Measurements from ENCODE around the gene TRIP4. TPM values are rescaled to one million over a fixed set of nuclear protein-coding genes. Genes with fewer than 3 reads are reported as not detected.

The TRIP4 gene
- total RNA-seq, 2 experiments from 2014 or later = 13.7 to 14.5 TPM

- intact Hi-C loops (cut with micrococcal nuclease) = no loop called here
- CTCF ChIA-PET = no interaction called here
- Mint-ChIP-seq H3K36me3 (ENCODE audit: low read depth) (peaks cover 3% of the 10 kb centered on the region), H3K9me3 (no peaks in the 10 kb centered on the region), H3K4me3 (no peak overlapping the region), H3K4me1 (ENCODE audit: low read depth) (peaks cover 39% of the 10 kb centered on the region), H3K27ac (no peak overlapping the region), H3K27me3 (ENCODE audit: low read depth) (no peaks in the 10 kb centered on the region)
- DNase-seq = no peak
These were observed 50.3 kb downstream of the TRIP4 start for GRCh38 chr15:64437982-64438381.

GRCh38 chr15:64438653-64439447 lies 51.2 kb downstream of the TRIP4 start:
- intact Hi-C loops (cut with micrococcal nuclease) = no loop called here
- Mint-ChIP-seq H3K36me3 (ENCODE audit: low read depth) (peaks cover 3% of the 10 kb centered on the region), H3K27me3 (ENCODE audit: low read depth) (no peaks in the 10 kb centered on the region), H3K9me3 (no peaks in the 10 kb centered on the region), H3K4me1 (ENCODE audit: low read depth) (peaks cover 48% of the 10 kb centered on the region), H3K27ac (peak overlapping the region; percentile 39), H3K4me3 (no peak overlapping the region)
- CTCF ChIA-PET = no interaction called here
- DNase-seq = no peak

DNA sequence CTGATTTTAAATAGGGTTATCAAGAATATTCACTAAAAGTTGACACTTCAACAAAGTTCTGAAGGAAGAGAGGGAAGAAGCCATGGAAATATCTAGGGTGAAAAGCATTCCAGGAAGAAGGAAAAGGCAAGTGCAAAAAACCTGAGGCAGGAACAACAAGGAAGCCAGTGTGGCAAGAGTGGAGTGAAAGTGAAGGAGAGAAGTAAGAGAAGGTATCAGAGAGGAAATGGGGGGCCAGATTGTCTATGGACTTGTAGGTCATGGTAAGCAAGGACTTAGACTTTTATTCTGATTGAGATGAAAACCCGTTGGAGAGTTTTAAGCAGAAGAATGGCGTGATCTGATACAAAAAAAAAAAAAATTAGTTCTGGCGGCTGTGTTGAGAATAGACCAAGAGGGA lies 54.2 kb downstream of the TRIP4 start:
- H3K27ac Mint-ChIP-seq = no peak overlapping the region
- H3K27me3 Mint-ChIP-seq (ENCODE audit: low read depth) = no peaks in the 10 kb centered on the region
- no peak overlapping the region for H3K4me3 Mint-ChIP-seq
- DNase-seq = no peak
- peaks cover 64% of the 10 kb centered on the region for H3K4me1 Mint-ChIP-seq (ENCODE audit: low read depth)
- peaks cover 3% of the 10 kb centered on the region for H3K36me3 Mint-ChIP-seq (ENCODE audit: low read depth)
- CTCF ChIA-PET = no interaction called here
- intact Hi-C loops (cut with micrococcal nuclease) = loop anchor here (5.0 kb wide), 1 partner anchor 450 kb away; no protein-coding TSS in a partner anchor
- H3K9me3 Mint-ChIP-seq = no peaks in the 10 kb centered on the region

- CTCF ChIA-PET = interaction anchor here (1.3 kb wide), 1 partner anchor 17 kb away, joined by 3 read pairs; no protein-coding TSS in a partner anchor
- H3K27ac Mint-ChIP-seq = peak overlapping the region; percentile 94
- no peak overlapping the region for H3K4me3 Mint-ChIP-seq
- intact Hi-C loops (cut with micrococcal nuclease) = loop anchor here (5.0 kb wide), 1 partner anchor 449 kb away; no protein-coding TSS in a partner anchor
- H3K9me3 Mint-ChIP-seq = no peaks in the 10 kb centered on the region
- peaks cover 64% of the 10 kb centered on the region for H3K4me1 Mint-ChIP-seq (ENCODE audit: low read depth)
- DNase-seq = no peak
- H3K27me3 Mint-ChIP-seq (ENCODE audit: low read depth) = no peaks in the 10 kb centered on the region
- peaks cover 6% of the 10 kb centered on the region for H3K36me3 Mint-ChIP-seq (ENCODE audit: low read depth)
These were observed 55.4 kb downstream of the TRIP4 start for GRCh38 chr15:64443016-64443415.

GRCh38 chr15:64443747-64444621 lies 56.3 kb downstream of the TRIP4 start:
- peaks cover 7% of the 10 kb centered on the region for H3K36me3 Mint-ChIP-seq (ENCODE audit: low read depth)

DNA sequence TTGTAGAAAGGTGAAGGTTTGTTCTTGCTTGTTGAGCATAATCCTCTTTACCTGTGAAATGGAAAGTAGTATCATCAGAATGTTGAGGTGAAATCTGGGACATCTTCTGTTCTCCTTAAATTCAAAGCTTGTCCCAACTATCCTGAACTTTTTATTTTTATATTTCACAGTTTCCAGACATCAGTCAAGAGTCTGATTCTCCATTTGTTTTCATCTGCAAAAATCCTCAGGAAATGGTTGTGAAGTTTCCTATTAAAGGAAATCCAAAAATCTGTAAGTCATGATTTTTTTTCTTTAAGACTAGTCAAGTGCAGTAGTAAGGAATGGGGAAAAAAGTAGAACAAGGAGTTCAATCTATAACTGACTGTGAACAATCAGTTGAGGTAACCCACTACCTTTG lies 57.2 kb downstream of the TRIP4 start:
- intact Hi-C loops (cut with micrococcal nuclease) = loop anchor here (1.0 to 5.0 kb wide), 4 partner anchors 15 to 447 kb away; no protein-coding TSS in a partner anchor
- peaks cover 60% of the 10 kb centered on the region for H3K4me1 Mint-ChIP-seq (ENCODE audit: low read depth)
- peak overlapping the region; percentile 94 for H3K27ac Mint-ChIP-seq
- CTCF ChIA-PET = interaction anchor here (1.2 kb wide), 1 partner anchor 13 kb away, joined by 3 read pairs; no protein-coding TSS in a partner anchor
- H3K4me3 Mint-ChIP-seq = peak overlapping the region; percentile 66
- H3K36me3 Mint-ChIP-seq (ENCODE audit: low read depth) = peaks cover 7% of the 10 kb centered on the region
- no peak for DNase-seq
- no peaks in the 10 kb centered on the region for H3K27me3 Mint-ChIP-seq (ENCODE audit: low read depth)
- no peaks in the 10 kb centered on the region for H3K9me3 Mint-ChIP-seq

More at GRCh38 chr15:64443747-64444621, 56.3 kb downstream of the TRIP4 start:
- CTCF ChIA-PET = interaction anchor here (1.0 to 1.3 kb wide), 3 partner anchors 13 to 18 kb away, joined by 3 read pairs; no protein-coding TSS in a partner anchor
- Mint-ChIP-seq H3K4me1 (ENCODE audit: low read depth) (peaks cover 62% of the 10 kb centered on the region), H3K27me3 (ENCODE audit: low read depth) (no peaks in the 10 kb centered on the region), H3K4me3 (peak overlapping the region; percentile 66), H3K27ac (peak overlapping the region; percentile 94), H3K9me3 (no peaks in the 10 kb centered on the region)
- intact Hi-C loops (cut with micrococcal nuclease) = loop anchor here (1.0 to 5.0 kb wide), 4 partner anchors 14 to 448 kb away; no protein-coding TSS in a partner anchor
- peak; percentile 20 for DNase-seq

DNA sequence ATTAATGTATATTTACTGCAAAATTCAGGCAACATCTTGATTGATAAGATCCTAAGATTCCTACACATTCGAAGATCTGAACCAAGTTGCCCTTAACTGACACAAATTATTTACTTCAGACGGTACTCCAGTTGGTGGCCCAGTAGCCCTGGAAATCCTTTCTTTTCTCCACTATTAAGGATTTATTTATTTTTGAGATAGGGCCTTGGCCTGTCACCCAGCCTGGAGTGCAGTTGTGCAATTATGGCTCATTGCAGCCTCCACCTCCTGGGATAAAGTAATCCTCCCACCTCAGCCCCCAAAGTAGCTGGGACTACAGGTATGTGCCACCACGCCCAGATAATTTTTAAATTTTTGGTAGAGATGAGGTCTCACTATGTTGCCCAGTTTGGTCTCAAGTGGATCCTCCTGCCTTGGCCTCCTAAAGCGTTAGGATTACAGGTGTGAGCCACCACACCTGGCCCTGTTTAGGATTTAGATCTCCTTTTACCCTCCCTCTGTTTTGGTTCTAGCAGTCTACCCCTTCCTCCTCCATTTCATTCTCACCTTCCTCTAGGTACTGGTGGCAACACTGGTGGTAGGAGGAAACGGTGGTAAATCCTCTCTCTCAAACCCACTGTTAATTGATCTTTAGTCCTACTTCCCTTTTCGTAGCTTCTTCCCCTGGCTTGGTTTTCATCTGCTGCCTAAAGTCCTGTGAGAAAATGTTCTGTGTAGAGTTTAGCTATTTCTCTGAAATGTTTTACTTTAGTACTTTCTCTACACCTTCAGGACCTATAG lies 60.1 kb downstream of the TRIP4 start:
- H3K4me1 Mint-ChIP-seq (ENCODE audit: low read depth) = peaks cover 56% of the 10 kb centered on the region
- H3K9me3 Mint-ChIP-seq = no peaks in the 10 kb centered on the region
- intact Hi-C loops (cut with micrococcal nuclease) = no loop called here
- no peaks in the 10 kb centered on the region for H3K27me3 Mint-ChIP-seq (ENCODE audit: low read depth)
- CTCF ChIA-PET = interaction anchor here (0.6 kb wide), 1 partner anchor 29 kb away, joined by 3 read pairs; no protein-coding TSS in a partner anchor
- no peak overlapping the region for H3K4me3 Mint-ChIP-seq
- H3K27ac Mint-ChIP-seq = peak overlapping the region; percentile 47
- H3K36me3 Mint-ChIP-seq (ENCODE audit: low read depth) = peaks cover 7% of the 10 kb centered on the region
- no peak for DNase-seq

DNA sequence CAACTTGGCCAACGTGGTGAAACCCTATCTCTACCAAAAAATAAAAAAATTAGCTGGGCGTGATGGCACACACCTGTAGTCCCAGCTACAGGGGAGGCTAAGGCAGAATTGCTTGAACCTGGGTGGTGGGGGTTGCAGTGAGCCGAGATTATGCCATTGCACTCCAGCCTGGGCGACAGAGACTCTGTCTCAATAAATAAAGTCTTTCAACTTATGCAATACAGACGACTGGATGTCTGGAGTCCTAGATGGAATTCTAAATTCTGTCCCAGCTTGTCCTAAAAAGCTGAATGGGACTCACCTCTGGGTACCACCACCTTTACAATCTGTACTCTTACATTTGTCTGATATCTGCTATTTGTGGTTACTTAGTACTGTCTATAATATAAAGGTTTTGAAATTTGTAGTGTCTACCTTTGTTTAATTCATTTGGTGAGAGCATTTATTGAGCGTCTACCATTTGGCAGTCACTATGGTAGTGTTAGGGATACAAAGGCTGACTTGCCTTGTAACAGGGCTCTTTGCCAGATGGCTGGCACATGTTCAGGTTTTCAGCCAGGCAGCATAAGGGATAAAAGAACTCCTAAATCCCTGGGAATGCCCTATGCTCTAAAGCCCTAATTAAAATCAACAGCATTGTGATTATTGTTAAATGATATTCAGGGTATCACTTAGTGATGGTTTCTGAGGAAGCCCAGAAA lies 65.5 kb downstream of the TRIP4 start:
- no peaks in the 10 kb centered on the region for H3K27me3 Mint-ChIP-seq (ENCODE audit: low read depth)
- H3K9me3 Mint-ChIP-seq = no peaks in the 10 kb centered on the region
- peaks cover 53% of the 10 kb centered on the region for H3K4me1 Mint-ChIP-seq (ENCODE audit: low read depth)
- no peak overlapping the region for H3K27ac Mint-ChIP-seq
- peaks cover under 1% of the 10 kb centered on the region for H3K36me3 Mint-ChIP-seq (ENCODE audit: low read depth)
- intact Hi-C loops (cut with micrococcal nuclease) = no loop called here
- CTCF ChIA-PET = interaction anchor here (0.7 kb wide), 1 partner anchor 17 kb away, joined by 3 read pairs; no protein-coding TSS in a partner anchor
- H3K4me3 Mint-ChIP-seq = no peak overlapping the region
- DNase-seq = no peak

DNA sequence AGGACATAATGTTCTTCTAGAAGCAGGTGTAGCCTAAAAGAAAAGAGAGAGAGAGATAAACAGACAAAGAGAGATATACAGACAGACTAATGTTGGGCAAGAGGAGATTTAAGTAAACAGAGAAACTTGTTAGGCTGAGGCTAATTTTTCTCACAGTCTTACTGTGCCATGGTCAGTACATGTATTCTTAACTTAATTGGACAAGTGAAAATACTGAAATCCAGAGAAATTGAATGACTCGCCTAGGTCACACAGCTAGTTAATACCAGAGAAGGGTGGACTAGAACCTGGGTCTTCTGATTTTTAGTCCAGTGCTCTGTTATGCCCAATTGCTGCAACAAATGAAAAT lies 66.0 kb downstream of the TRIP4 start:
- Mint-ChIP-seq H3K27me3 (ENCODE audit: low read depth) (no peaks in the 10 kb centered on the region), H3K9me3 (no peaks in the 10 kb centered on the region), H3K4me3 (no peak overlapping the region), H3K36me3 (ENCODE audit: low read depth) (no peaks in the 10 kb centered on the region), H3K27ac (no peak overlapping the region), H3K4me1 (ENCODE audit: low read depth) (peaks cover 50% of the 10 kb centered on the region)
- intact Hi-C loops (cut with micrococcal nuclease) = no loop called here
- CTCF ChIA-PET = no interaction called here
- no peak for DNase-seq

GRCh38 chr15:64454282-64454681 lies 66.6 kb downstream of the TRIP4 start:
- Mint-ChIP-seq H3K4me1 (ENCODE audit: low read depth) (peaks cover 52% of the 10 kb centered on the region), H3K4me3 (no peak overlapping the region), H3K36me3 (ENCODE audit: low read depth) (no peaks in the 10 kb centered on the region), H3K9me3 (no peaks in the 10 kb centered on the region), H3K27me3 (ENCODE audit: low read depth) (no peaks in the 10 kb centered on the region), H3K27ac (no peak overlapping the region)
- DNase-seq = no peak
- CTCF ChIA-PET = no interaction called here
- intact Hi-C loops (cut with micrococcal nuclease) = no loop called here

DNA sequence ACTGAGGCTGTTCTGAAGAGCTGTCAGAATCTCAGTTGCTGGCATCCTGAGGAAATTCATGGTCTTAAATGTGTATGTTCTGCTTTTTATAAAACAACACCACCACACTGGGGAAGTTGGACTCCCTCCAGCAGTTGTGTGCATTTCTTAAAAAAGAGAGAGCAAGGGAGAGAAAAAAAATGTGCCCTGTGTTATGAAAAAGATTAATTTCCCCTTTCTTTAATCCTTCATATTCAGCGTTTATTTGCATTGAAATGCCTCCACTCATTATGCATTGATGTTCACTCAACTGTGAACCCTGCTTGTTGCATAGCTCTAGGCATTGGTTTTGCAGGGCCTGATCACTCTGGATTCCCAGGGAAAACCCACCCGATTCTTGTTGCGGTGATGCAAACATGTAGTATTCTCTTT lies 68.3 kb downstream of the TRIP4 start:
- no peak overlapping the region for H3K27ac Mint-ChIP-seq
- H3K36me3 Mint-ChIP-seq (ENCODE audit: low read depth) = no peaks in the 10 kb centered on the region
- H3K4me3 Mint-ChIP-seq = no peak overlapping the region
- intact Hi-C loops (cut with micrococcal nuclease) = no loop called here
- no peaks in the 10 kb centered on the region for H3K9me3 Mint-ChIP-seq
- CTCF ChIA-PET = interaction anchor here (0.7 kb wide), 1 partner anchor 13 kb away, joined by 3 read pairs; no protein-coding TSS in a partner anchor
- DNase-seq = no peak
- H3K27me3 Mint-ChIP-seq (ENCODE audit: low read depth) = no peaks in the 10 kb centered on the region
- H3K4me1 Mint-ChIP-seq (ENCODE audit: low read depth) = peaks cover 53% of the 10 kb centered on the region
